HepG2 (cell line): ENCODE results near the gene PLA2G2A. TPM values are rescaled to one million over a fixed set of nuclear protein-coding genes. Genes with fewer than 3 reads are reported as not detected.

ENCODE experiments used
- CENPT ChIP-seq: sonication (generic); formaldehyde crosslinking; IDR thresholded peaks from 2 replicates; pipeline ENCODE4 v1.8.0; 2022; ENCODE audit warnings: low read depth, mild to moderate bottlenecking, moderate library complexity, missing genetic modification reagents
- DMAP1 ChIP-seq: IDR thresholded peaks from 2 replicates; pipeline ENCODE4 v1.6.1; 2016
- HES4 ChIP-seq: sonication (generic); formaldehyde crosslinking; IDR thresholded peaks from 2 replicates; pipeline ENCODE4 v1.9.0; 2021; ENCODE audit warnings: mild to moderate bottlenecking, missing genetic modification reagents, borderline replicate concordance
- JARID2 ChIP-seq: sonication (generic); formaldehyde crosslinking; IDR thresholded peaks from 2 replicates; pipeline ENCODE4 v1.8.1; 2023; ENCODE audit warnings: missing genetic modification reagents, inconsistent platforms; ENCODE audit not compliant: insufficient replicate concordance
- MAZ ChIP-seq, 2 experiments: sonication (generic) in 1 of 2; formaldehyde crosslinking in 1 of 2; IDR thresholded peaks; 2 replicates each; pipeline versions ENCODE4 v1.5.0 to v1.6.1; 2012 to 2020; ENCODE audit warnings: low read depth in 2 of 2, mild to moderate bottlenecking in 2 of 2, borderline replicate concordance in 1 of 2, improper control_type of control experiment in 1 of 2, low read length in 1 of 2, missing genetic modification reagents in 1 of 2, moderate library complexity in 1 of 2
- PTBP1 ChIP-seq: fragments of 200-400 bp; formaldehyde crosslinking; IDR thresholded peaks from 2 replicates; pipeline ENCODE4 v1.6.1; 2018; ENCODE audit warnings: low read length, low read depth; ENCODE audit not compliant: poor library complexity, severe bottlenecking
- SCMH1 ChIP-seq: sonication (generic); formaldehyde crosslinking; IDR thresholded peaks from 2 replicates; pipeline ENCODE4 v1.9.0; 2021; ENCODE audit warnings: missing genetic modification reagents, mild to moderate bottlenecking, borderline replicate concordance
- SP4 ChIP-seq: sonication (generic); formaldehyde crosslinking; IDR thresholded peaks from 2 replicates; pipeline ENCODE4 v1.8.1; 2023; ENCODE audit warnings: mild to moderate bottlenecking, missing genetic modification reagents
- TOPORS ChIP-seq: sonication (generic); formaldehyde crosslinking; IDR thresholded peaks from 2 replicates; pipeline ENCODE4 v1.8.0; 2023; ENCODE audit warnings: mild to moderate bottlenecking, missing genetic modification reagents
- ZFP37 ChIP-seq: sonication (generic); formaldehyde crosslinking; IDR thresholded peaks from 2 replicates; pipeline ENCODE4 v1.4.0; 2020; ENCODE audit warnings: missing genetic modification reagents, borderline replicate concordance
- ZNF205 ChIP-seq: IDR thresholded peaks from 2 replicates; pipeline ENCODE4 v1.6.1; 2018; ENCODE audit warnings: missing biosample characterization, missing genetic modification reagents
- ZNF350 ChIP-seq: sonication (generic); formaldehyde crosslinking; IDR thresholded peaks from 2 replicates; pipeline ENCODE4 v1.4.0; 2020; ENCODE audit warnings: mild to moderate bottlenecking, low read depth, missing genetic modification reagents, borderline replicate concordance
- ZNF552 ChIP-seq: sonication (generic); formaldehyde crosslinking; IDR thresholded peaks from 2 replicates; pipeline ENCODE4 v1.9.0; 2022; ENCODE audit warnings: missing genetic modification reagents, mild to moderate bottlenecking, borderline replicate concordance
- ZNF772 ChIP-seq: sonication (generic); formaldehyde crosslinking; IDR thresholded peaks from 2 replicates; pipeline ENCODE4 v1.5.0; 2020; ENCODE audit warnings: mild to moderate bottlenecking, missing genetic modification reagents
- polyA plus RNA-seq, 8 experiments: library from polyadenylated mRNA; depleted of rRNA in 3 of 8; stranded (reverse) in 7 of 8; unstranded in 1 of 8; fragments of >200 nt; fragmentation: Illumina TruSeq in 4 of 8; extraction: Trizol in 4 of 8; gene quantifications; 2 replicates each; pipeline versions ENCODE4 v1.2.1 to v1.2.3, GENCODE V29; 2011 to 2016; ENCODE audit warnings: low read depth in 4 of 8, missing spikeins in 1 of 8, mixed read lengths in 1 of 8; ENCODE audit not compliant: insufficient read depth in 1 of 8
- total RNA-seq, 5 experiments: library from RNA; depleted of rRNA; stranded (reverse); fragments of >200 nt; fragmentation: Illumina TruSeq; extraction: Trizol; gene quantifications; 2 replicates each; pipeline ENCODE4 v1.2.3, GENCODE V29; 2016; ENCODE audit warnings: low read depth in 1 of 5
- TF ChIP-seq, protein P1 (sequence below): sonication (generic); formaldehyde crosslinking; IDR thresholded peaks from 2 replicates; pipeline ENCODE4 v1.4.0; 2020; ENCODE audit warnings: missing genetic modification reagents
- TF ChIP-seq, protein P2 (sequence below): sonication (generic); formaldehyde crosslinking; IDR thresholded peaks from 2 replicates; pipeline ENCODE4 v1.5.1; 2020; ENCODE audit warnings: mild to moderate bottlenecking, missing genetic modification reagents, borderline replicate concordance
- TF ChIP-seq, protein P3 (sequence below): sonication (generic); formaldehyde crosslinking; IDR thresholded peaks from 2 replicates; pipeline ENCODE4 v1.8.1; 2023; ENCODE audit warnings: mild to moderate bottlenecking, inconsistent platforms, moderate library complexity, missing genetic modification reagents, borderline replicate concordance
- TF ChIP-seq, protein P4 (sequence below): sonication (generic); formaldehyde crosslinking; IDR thresholded peaks from 2 replicates; pipeline ENCODE4 v1.8.1; 2023; ENCODE audit warnings: missing genetic modification reagents, inconsistent platforms, borderline replicate concordance

Gene PLA2G2A
- total and polyA plus RNA-seq, 2 of the 13 experiments (the other 11 are each of a cell fraction or from before 2014, with no cell fraction given): 0.35 to 30.3 TPM

DNA sequence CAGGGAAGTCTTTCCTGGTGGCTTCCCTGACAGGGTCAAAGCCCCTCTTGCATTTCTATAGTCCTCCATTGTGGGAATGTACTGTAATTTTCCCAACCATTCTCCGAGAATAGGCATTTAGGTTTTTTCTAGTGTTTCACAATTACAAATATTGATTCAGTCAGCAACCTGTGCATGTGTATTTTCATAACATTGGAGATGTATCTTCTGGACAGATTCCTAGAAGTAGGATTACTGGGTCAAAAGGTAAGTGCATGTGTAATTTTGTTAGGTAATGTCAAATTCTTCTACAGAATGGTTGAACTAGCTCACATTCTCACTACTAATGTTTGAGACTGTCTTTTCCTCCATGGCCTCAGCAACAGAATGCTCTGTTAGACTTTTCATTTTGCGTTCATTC, 8.3 kb upstream of the PLA2G2A start (continued):
- TF ChIP-seq ZNF350 (CRISPR knock-in tag) (no peak), ZNF772 (CRISPR knock-in tag) (no peak), PTBP1 (no peak), DMAP1 (CRISPR knock-in tag) (0 out of 2 replicates have a peak, but pooled peaks have one; percentile 26), MAZ (IDR thresholded peaks at IDR 0.05; ENCODE audit: borderline replicate concordance, low read depth, low read length) (no peak), MAZ (CRISPR knock-in tag; IDR thresholded peaks at IDR 0.05; ENCODE audit: low read depth) (no peak), JARID2 (CRISPR knock-in tag) (no peak), ZFP37 (CRISPR knock-in tag) (no peak), TOPORS (CRISPR knock-in tag) (no peak), CENPT (no peak), SP4 (CRISPR knock-in tag) (no peak), HES4 (CRISPR knock-in tag) (no peak), ZNF552 (CRISPR knock-in tag) (no peak), SCMH1 (CRISPR knock-in tag) (no peak), ZNF205 (CRISPR knock-in tag) (peak; percentile 64; the same call in 1 of the 2 replicates)
- TF ChIP-seq, protein P1, sequence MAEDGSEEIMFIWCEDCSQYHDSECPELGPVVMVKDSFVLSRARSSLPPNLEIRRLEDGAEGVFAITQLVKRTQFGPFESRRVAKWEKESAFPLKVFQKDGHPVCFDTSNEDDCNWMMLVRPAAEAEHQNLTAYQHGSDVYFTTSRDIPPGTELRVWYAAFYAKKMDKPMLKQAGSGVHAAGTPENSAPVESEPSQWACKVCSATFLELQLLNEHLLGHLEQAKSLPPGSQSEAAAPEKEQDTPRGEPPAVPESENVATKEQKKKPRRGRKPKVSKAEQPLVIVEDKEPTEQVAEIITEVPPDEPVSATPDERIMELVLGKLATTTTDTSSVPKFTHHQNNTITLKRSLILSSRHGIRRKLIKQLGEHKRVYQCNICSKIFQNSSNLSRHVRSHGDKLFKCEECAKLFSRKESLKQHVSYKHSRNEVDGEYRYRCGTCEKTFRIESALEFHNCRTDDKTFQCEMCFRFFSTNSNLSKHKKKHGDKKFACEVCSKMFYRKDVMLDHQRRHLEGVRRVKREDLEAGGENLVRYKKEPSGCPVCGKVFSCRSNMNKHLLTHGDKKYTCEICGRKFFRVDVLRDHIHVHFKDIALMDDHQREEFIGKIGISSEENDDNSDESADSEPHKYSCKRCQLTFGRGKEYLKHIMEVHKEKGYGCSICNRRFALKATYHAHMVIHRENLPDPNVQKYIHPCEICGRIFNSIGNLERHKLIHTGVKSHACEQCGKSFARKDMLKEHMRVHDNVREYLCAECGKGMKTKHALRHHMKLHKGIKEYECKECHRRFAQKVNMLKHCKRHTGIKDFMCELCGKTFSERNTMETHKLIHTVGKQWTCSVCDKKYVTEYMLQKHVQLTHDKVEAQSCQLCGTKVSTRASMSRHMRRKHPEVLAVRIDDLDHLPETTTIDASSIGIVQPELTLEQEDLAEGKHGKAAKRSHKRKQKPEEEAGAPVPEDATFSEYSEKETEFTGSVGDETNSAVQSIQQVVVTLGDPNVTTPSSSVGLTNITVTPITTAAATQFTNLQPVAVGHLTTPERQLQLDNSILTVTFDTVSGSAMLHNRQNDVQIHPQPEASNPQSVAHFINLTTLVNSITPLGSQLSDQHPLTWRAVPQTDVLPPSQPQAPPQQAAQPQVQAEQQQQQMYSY (CRISPR knock-in tag): no peak
- TF ChIP-seq, protein P2, sequence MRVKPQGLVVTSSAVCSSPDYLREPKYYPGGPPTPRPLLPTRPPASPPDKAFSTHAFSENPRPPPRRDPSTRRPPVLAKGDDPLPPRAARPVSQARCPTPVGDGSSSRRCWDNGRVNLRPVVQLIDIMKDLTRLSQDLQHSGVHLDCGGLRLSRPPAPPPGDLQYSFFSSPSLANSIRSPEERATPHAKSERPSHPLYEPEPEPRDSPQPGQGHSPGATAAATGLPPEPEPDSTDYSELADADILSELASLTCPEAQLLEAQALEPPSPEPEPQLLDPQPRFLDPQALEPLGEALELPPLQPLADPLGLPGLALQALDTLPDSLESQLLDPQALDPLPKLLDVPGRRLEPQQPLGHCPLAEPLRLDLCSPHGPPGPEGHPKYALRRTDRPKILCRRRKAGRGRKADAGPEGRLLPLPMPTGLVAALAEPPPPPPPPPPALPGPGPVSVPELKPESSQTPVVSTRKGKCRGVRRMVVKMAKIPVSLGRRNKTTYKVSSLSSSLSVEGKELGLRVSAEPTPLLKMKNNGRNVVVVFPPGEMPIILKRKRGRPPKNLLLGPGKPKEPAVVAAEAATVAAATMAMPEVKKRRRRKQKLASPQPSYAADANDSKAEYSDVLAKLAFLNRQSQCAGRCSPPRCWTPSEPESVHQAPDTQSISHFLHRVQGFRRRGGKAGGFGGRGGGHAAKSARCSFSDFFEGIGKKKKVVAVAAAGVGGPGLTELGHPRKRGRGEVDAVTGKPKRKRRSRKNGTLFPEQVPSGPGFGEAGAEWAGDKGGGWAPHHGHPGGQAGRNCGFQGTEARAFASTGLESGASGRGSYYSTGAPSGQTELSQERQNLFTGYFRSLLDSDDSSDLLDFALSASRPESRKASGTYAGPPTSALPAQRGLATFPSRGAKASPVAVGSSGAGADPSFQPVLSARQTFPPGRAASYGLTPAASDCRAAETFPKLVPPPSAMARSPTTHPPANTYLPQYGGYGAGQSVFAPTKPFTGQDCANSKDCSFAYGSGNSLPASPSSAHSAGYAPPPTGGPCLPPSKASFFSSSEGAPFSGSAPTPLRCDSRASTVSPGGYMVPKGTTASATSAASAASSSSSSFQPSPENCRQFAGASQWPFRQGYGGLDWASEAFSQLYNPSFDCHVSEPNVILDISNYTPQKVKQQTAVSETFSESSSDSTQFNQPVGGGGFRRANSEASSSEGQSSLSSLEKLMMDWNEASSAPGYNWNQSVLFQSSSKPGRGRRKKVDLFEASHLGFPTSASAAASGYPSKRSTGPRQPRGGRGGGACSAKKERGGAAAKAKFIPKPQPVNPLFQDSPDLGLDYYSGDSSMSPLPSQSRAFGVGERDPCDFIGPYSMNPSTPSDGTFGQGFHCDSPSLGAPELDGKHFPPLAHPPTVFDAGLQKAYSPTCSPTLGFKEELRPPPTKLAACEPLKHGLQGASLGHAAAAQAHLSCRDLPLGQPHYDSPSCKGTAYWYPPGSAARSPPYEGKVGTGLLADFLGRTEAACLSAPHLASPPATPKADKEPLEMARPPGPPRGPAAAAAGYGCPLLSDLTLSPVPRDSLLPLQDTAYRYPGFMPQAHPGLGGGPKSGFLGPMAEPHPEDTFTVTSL (CRISPR knock-in tag): peak; percentile 57; the same call in 1 of the 2 replicates
- TF ChIP-seq, protein P3, sequence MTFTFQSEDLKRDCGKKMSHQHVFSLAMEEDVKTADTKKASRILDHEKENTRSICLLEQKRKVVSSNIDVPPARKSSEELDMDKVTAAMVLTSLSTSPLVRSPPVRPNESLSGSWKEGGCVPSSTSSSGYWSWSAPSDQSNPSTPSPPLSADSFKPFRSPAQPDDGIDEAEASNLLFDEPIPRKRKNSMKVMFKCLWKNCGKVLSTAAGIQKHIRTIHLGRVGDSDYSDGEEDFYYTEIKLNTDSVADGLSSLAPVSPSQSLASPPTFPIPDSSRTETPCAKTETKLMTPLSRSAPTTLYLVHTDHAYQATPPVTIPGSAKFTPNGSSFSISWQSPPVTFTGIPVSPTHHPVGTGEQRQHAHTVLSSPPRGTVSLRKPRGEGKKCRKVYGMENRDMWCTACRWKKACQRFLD: no peak
- TF ChIP-seq, protein P4, sequence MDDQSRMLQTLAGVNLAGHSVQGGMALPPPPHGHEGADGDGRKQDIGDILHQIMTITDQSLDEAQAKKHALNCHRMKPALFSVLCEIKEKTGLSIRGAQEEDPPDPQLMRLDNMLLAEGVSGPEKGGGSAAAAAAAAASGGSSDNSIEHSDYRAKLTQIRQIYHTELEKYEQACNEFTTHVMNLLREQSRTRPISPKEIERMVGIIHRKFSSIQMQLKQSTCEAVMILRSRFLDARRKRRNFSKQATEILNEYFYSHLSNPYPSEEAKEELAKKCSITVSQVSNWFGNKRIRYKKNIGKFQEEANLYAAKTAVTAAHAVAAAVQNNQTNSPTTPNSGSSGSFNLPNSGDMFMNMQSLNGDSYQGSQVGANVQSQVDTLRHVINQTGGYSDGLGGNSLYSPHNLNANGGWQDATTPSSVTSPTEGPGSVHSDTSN (CRISPR knock-in tag): no peak
